ENCODE measurements around the gene BBS9.
A peak's percentile ranks its signal among the peaks of the same experiment; 100 is the strongest.
"Not testable (repeated sequence)": the region's sequence is repeated elsewhere in the genome, so short reads cannot be mapped to it uniquely, and the experiment has no call there.

BBS9 gene

DNA sequence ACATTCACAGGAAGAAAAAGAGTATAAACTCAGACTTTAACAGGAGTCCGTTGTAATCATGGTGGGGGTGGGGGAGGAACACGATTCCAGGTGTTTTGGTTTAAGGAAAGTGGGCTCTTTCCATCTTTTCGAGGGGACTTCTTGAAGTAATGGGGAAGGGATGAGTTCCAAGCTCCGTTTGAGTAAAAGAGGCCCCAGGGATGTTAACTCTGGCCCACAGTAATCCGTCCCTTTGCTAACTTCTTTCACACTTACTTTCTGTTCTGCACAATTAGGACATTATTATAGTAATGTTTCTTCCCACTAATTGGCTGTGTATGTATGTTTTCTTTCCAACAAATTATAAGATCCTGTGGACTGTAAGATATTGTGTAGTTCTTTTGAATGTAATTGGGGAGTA is 374.4 kb downstream of the BBS9 start:
- no peak overlapping the region for H3K4me3 ChIP-seq (ENCODE audit: low read length)
- DNase-seq (ENCODE audit: low read depth): no peak
- TF ChIP-seq, protein P1, sequence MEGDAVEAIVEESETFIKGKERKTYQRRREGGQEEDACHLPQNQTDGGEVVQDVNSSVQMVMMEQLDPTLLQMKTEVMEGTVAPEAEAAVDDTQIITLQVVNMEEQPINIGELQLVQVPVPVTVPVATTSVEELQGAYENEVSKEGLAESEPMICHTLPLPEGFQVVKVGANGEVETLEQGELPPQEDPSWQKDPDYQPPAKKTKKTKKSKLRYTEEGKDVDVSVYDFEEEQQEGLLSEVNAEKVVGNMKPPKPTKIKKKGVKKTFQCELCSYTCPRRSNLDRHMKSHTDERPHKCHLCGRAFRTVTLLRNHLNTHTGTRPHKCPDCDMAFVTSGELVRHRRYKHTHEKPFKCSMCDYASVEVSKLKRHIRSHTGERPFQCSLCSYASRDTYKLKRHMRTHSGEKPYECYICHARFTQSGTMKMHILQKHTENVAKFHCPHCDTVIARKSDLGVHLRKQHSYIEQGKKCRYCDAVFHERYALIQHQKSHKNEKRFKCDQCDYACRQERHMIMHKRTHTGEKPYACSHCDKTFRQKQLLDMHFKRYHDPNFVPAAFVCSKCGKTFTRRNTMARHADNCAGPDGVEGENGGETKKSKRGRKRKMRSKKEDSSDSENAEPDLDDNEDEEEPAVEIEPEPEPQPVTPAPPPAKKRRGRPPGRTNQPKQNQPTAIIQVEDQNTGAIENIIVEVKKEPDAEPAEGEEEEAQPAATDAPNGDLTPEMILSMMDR (IDR thresholded peaks at IDR 0.05; ENCODE audit: insufficient read depth, low read depth, low read length, missing control alignments): no peak

DNA sequence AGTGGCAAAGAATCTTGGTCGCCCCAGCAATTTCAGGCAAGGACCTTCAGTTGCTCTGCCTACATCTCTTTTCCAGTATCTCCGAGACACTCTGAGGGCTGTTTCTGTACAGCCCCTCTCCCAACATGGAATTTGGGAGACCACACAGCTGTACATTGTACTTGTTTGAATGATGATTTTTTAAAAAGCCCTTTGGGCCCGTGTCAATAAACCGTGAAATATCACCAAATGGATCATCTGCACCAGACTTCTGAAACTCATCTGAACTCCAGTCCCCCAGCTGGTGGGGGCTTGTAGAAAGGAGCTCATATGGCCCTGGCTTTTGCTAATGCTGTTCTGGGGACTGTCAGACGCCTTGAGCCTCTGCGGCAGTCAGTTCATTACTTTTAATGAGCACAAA is 374.9 kb downstream of the BBS9 start:
- H3K4me3 ChIP-seq (ENCODE audit: low read length): no peak overlapping the region
- TF ChIP-seq, protein P1 (IDR thresholded peaks at IDR 0.05; ENCODE audit: insufficient read depth, low read depth, low read length, missing control alignments): no peak
- DNase-seq (ENCODE audit: low read depth): no peak

DNA sequence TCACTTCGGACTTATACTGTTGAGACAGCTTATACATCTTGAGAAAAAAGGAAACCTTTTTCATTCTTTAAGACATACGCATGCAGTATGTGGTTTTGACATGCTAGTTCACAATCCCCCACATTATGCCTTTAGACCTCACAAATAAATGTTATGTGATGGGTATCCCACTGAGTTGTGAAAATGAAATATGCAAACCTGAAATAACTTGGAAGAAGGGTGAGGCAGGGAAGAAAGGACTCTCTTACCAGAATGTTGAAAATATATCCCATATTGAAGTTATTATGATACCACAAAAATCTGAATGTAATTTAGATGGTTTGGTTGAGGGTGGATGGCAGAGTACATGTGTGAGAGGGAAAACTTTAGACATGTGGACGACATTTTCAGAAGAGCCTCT is 379.8 kb downstream of the BBS9 start:
- no peak for DNase-seq (ENCODE audit: low read depth)
- no peak overlapping the region for H3K4me3 ChIP-seq (ENCODE audit: low read length)
- TF ChIP-seq, protein P1 (IDR thresholded peaks at IDR 0.05; ENCODE audit: insufficient read depth, low read depth, low read length, missing control alignments): no peak

DNA sequence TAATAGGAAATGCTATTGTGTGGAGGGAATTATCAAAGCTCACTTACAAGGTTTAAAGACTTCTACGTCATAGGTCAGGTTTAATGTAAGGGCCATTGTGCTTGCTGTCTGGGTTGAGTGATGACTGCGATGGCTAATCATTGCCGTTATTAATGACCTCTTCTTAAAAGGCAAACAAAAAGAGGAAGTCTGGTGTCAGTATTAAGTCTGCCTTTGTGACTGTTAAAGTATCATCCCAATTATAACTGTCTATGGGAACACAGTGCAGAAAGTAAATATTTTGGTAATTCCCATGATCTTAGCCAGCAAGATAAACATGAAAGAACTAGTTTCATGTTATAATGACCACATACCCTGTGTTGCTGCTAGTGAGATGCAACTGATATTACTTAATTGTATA is 382.4 kb downstream of the BBS9 start:
- no peak overlapping the region for H3K4me3 ChIP-seq (ENCODE audit: low read length)
- TF ChIP-seq, protein P1 (IDR thresholded peaks at IDR 0.05; ENCODE audit: insufficient read depth, low read depth, low read length, missing control alignments): no peak
- DNase-seq (ENCODE audit: low read depth): peak; percentile 9

DNA sequence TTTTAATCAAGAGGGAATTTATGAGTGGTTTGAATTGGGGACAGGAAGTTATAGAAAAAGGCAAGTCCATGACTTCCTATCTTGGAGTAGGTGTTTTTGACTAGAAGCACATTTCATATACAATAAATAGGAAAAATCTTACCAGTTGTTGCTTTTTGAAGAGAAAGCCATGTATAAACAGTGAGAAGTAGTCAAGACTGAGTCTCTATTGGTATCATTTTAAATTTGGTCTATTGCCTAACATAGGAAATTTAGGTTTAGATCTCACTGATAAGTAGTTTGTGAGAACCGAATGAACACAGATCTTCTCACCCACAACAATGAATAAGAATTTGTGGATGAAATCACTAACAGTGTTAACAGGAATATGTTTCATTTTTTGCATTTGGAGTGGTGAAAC is 387.2 kb downstream of the BBS9 start:
- H3K4me3 ChIP-seq (ENCODE audit: low read length): no peak overlapping the region
- TF ChIP-seq, protein P1 (IDR thresholded peaks at IDR 0.05; ENCODE audit: insufficient read depth, low read depth, low read length, missing control alignments): no peak
- DNase-seq (ENCODE audit: low read depth): no peak

DNA sequence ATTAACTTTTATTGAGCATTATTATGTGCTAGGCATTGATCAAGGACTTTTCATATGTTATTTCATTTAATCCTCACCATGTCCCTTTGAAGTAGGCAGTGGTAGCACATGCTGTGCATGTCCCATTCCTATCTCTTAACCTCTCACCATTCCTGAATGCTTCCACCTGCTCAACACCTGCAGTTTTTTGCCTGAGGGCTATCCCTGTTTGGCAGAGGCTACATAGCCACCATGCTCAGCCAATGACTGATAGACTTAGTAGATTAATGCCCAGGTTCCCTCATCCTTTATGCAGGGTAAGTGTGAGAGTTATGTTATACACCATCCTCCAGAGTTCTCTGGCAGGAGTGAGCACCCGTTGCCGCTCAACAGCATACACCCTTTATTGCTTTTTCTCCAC is 387.8 kb downstream of the BBS9 start:
- TF ChIP-seq, protein P1 (IDR thresholded peaks at IDR 0.05; ENCODE audit: insufficient read depth, low read depth, low read length, missing control alignments): no peak
- DNase-seq (ENCODE audit: low read depth): no peak
- H3K4me3 ChIP-seq (ENCODE audit: low read length): no peak overlapping the region

DNA sequence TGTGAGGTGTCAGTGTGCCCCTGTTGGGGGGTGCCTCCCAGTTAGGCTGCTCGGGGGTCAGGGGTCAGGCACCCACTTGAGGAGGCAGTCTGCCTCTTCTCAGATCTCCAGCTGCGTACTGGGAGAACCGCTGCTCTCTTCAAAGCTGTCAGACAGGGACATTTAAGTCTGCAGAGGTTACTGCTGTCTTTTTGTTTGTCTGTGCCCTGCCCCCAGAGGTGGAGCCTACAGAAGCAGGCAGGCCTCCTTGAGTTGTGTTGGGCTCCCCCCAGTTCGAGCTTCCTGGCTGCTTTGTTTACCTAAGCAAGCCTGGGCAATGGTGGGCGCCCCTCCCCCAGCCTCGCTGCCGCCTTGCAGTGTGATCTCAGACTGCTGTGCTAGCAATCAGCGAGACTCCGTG is 397.6 kb downstream of the BBS9 start:
- peak; percentile 36 for DNase-seq (ENCODE audit: low read depth)
- H3K4me3 ChIP-seq (ENCODE audit: low read length): not testable (repeated sequence)

DNA sequence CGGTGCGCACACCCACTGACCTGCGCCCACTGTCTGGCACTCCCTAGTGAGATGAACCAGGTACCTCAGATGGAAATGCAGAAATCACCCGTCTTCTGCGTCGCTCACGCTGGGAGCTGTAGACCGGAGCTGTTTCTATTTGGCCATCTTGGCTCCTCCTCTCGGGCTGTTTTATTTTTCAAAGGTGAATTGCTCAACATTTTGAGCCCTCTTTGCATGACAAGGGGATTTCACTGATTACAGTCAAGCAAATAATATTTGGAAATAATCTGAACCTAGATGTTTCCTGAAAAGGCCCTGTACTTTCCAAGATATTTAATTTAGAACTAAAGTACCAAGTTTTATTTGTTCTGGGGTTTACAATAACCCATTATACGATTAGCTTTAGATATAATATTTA is 398.2 kb downstream of the BBS9 start:
- DNase-seq (ENCODE audit: low read depth): peak; percentile 65
- peak overlapping the region; percentile 32 for H3K4me3 ChIP-seq (ENCODE audit: low read length)
